ENCODE data around the gene MON2.

GRCh38 chr12:62625228-62625627 is 158.6 kb downstream of the MON2 start:
- TF ChIP-seq POLR2A (IDR thresholded peaks at IDR 0.05; ENCODE audit: low read length) (no peak), GATA1 (IDR thresholded peaks at IDR 0.05; ENCODE audit: low read depth, low read length) (no peak)
